GM12865 (cell line): ENCODE measurements around the gene INSC.
"Not testable (repeated sequence)": the region's sequence is repeated elsewhere in the genome, so short reads cannot be mapped to it uniquely, and the experiment has no call there.

ENCODE experiments used
- DNase-seq: peaks from one replicate; pipeline ENCODE4 v3.0.0; 2010; ENCODE audit warnings: low read depth
- H3K4me3 ChIP-seq: 2 replicates; pipeline ENCODE4 v1.5.1; 2011; ENCODE audit warnings: mild to moderate bottlenecking, low read depth, low read length, control low read depth
- TF ChIP-seq, protein P1 (sequence below): IDR thresholded peaks from 2 replicates; pipeline ENCODE4 v1.5.1; 2011; ENCODE audit warnings: low read length, control low read depth, low read depth, inconsistent platforms; ENCODE audit not compliant: insufficient read depth; ENCODE audit errors: missing control alignments

Gene INSC, protein sequence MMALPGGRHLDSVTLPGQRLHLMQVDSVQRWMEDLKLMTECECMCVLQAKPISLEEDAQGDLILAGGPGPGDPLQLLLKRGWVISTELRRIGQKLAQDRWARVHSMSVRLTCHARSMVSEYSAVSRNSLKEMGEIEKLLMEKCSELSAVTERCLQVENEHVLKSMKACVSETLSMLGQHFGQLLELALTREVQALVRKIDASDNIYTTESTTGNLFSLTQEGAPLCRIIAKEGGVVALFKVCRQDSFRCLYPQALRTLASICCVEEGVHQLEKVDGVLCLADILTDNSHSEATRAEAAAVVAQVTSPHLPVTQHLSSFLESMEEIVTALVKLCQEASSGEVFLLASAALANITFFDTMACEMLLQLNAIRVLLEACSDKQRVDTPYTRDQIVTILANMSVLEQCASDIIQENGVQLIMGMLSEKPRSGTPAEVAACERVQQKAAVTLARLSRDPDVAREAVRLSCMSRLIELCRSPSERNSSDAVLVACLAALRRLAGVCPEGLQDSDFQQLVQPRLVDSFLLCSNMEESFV

DNA sequence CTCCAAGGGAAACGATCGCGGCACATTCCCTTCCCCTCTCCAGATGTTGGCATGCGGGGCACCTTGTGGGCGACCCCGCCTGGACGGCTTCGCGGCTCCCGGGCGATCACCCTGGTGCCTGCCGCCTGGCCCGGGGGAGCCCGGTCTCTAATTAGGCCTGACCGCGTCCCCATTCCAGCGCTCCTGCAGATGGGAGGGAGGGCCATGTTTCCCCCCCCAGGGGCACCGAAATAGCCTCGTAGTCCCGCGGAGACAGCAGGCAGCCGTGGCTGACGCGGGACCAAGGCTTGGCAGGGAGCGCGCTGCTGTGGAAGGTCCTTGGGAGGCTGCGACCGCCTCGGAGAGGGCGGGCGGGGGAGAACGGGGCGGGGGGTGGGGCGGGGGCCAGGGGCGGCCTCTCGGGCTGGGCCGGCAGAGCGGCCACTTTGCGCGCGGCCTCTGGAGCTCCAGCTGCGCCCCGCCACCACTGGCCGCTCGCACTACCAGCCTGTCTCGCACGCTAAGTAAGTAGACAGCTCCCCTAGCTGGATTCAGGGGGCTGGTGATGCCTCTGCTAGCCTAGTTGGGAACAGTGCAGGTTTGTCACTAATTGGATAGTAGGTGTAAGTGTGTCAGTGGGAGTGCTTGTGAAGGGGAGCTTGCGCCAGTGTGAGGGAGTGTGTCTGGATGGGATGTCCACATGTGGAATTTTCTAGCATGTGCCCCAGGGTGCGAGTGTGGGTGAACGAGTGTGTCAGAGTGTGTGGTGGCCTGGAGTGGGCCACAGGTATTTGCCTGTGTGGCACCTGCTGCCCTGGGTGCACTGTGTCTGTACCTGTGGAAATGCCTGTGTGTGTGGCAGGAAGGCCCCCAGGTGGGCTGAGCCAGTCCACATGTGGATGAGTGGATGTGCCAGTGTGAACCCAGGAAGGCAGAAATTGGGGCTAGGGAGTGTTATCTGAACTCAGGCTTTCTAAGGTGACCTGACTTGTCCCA lies at the start of gene INSC:
Gene INSC (plus strand): TSS at position 423 of the 975 bp plus-strand sequence. CDS start 34,252 bp downstream, outside the sequence.
- H3K4me3 ChIP-seq, result no peak within 1 kb of the TSS
- no peak for DNase-seq
- TF ChIP-seq, protein P1, sequence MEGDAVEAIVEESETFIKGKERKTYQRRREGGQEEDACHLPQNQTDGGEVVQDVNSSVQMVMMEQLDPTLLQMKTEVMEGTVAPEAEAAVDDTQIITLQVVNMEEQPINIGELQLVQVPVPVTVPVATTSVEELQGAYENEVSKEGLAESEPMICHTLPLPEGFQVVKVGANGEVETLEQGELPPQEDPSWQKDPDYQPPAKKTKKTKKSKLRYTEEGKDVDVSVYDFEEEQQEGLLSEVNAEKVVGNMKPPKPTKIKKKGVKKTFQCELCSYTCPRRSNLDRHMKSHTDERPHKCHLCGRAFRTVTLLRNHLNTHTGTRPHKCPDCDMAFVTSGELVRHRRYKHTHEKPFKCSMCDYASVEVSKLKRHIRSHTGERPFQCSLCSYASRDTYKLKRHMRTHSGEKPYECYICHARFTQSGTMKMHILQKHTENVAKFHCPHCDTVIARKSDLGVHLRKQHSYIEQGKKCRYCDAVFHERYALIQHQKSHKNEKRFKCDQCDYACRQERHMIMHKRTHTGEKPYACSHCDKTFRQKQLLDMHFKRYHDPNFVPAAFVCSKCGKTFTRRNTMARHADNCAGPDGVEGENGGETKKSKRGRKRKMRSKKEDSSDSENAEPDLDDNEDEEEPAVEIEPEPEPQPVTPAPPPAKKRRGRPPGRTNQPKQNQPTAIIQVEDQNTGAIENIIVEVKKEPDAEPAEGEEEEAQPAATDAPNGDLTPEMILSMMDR, result no peak

DNA sequence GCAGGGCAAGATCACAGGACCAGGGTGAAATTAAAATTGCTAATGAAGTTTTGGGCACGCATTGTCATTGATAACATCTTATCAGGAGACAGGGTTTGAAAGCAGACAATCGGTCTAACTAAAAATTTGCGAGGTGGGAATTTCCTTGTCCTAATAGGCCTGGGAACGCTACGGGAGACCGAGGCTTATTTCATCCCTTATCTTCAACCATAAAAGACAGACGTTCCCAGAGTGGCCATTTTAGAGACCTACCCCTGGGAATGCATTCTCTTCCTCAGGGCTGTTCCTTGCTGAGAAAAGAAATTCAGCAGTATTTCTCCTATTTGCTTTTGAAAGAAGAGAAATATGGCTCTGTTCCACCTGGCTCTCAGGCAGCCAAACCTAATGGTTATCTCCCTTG lies 45.0 kb upstream of the INSC start:
- not testable (repeated sequence) for DNase-seq

DNA sequence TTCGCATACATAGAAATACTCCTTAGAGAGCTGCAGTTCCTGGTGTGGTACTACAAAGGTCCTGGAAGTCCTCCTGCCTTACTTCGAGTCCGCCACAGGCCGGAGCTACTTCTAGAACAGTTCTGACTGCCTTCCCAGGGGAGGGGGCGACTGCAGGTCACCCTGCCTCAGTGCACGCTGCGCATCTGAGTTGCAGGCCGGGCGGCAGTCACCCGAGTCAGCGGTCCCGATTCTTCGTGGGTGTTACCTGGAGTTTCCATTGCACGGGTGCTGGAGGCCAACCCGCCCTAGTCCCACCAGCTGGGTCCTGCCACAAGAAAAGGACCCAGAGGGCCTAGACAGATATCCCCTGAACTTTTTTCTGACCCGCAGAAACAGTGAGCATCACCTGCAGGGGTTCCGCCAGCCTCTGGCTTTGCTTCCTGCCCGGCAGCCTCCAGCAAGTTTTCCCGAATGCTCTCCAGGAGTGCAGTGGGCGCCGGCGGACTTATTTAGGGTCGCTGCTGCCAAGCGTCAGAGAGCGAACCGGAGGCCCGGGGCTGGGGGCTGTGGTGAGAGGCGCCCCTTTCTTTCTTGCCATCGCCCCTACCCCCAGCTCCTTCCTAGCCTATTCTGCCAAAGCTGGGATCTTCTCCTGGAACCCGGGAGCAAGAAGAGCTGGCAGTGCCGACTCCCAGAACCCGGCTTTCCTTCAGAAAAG lies 43.0 kb upstream of the INSC start:
- TF ChIP-seq, protein P1, result no peak
- no peak overlapping the region for H3K4me3 ChIP-seq
- DNase-seq, result no peak

More for the DNA sequence above, 45.0 kb upstream of the INSC start:
- H3K4me3 ChIP-seq, result not testable (repeated sequence)

DNA sequence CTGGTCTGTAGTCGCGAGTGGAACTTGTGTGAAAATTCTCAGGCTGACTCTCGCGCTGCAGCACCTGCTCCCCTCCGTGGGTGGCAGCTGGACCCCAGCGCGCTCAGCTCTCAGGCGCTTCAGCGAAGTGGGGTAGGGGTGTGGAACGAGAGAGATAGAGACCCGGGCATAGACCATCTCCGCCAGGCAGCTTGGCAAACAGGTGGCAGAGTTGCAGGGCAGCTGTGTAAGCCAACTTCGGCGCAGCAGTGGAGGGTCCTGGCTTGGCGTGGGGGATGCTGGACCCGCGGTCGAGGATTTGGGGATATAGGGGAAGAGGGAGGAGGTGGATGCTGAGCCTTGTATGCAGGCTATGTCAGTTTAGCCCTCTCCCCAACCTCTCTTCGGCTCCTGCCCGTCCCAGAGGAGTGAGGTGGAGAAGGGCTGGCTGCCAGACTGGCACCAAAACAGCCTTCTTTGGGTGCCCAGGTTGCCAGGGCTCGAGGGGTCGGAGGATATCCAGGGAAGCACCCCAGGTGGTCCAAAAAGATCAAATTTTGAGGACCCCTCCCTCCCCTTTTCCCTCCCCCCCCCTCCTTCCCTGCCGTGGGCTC lies 42.1 kb upstream of the INSC start:
- H3K4me3 ChIP-seq, result no peak overlapping the region
- TF ChIP-seq, protein P1, result no peak
- no peak for DNase-seq

DNA sequence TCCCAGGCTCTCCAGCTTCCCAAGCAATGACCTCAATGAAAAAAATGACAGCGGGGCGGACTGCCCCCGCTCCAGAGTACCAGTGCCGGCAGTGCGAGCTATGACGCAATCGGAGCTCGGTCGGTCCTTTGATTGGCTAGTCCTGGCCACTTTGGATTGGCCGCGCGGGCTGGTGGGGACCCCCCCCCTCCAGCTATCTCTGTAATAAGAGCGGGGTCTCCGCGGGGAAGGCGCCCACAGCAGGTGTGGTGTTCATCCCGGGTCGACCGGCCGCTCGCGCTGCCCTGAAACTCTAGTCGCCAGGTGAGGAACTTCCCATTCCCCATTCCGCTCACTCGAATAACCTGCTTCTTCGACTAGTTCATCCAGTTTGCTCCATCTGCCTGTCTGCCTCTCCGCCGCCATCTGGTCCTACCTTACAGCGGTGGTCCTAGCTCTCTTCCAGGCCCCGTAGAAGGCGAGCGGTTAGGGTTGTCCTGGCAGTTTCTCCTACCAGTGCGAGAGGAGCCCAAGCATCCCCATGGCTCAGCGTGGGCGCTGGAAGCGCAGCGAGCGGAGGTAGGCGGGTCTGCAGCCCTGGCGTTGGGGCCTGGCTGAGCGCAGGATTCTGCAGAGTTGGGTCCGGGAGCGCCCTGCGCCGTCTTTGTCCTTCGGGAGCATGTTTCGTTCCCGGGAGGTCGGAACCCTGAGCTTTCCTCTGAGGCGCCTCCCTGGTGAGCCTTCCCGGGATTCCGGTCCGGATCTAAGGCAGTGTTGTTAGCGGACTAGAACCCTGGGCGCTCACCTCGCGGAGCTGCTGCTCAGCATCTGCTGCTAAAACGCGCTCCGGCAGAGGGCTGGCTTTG lies 41.1 kb upstream of the INSC start, which contains the start of gene CALCB:
Gene CALCB (plus strand): TSS at position 233 of the 845 bp plus-strand sequence. CDS start 1,126 bp downstream, outside the sequence.
- no peak within 1 kb of the TSS for H3K4me3 ChIP-seq
- TF ChIP-seq, protein P1, result no peak
- no peak for DNase-seq

DNA sequence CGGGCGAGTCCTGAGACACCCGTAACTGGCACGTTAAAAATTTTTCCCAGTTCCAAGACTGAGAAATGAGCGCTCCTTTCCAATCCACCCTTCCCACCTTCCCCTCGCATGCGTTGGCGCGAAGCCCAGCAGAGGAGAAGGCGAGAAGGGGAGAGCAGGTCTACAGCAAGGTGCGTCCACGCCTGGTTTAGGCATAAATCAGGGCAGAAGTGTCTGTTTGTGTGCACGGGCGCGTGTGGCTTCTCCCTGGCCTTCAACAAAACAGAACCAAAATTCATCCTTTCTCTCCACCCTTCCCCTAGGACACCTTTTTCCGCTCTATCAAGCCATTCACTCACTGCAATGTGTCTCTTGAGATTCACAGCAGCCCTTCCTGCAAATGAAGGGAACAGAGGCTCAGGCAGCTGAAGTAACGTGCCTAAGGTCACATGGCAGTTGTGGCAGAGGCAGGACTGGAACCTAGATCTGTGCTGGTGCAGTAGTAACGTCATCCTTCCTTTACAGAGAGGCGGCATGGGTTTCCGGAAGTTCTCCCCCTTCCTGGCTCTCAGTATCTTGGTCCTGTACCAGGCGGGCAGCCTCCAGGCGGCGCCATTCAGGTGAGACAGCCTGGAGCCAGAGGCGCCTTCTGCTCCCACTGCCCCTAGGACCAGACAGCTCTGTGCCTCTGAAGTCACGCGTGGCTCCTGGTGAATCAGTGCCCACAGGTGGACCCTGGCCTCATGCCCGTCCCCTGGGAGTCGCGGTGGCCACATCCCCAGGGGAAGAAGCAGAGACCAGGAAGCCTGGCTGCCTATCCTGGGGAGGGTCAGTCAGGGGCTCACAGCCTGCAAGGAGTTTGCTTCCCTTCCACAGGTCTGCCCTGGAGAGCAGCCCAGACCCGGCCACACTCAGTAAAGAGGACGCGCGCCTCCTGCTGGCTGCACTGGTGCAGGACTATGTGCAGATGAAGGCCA lies 40.2 kb upstream of the INSC start:
- H3K4me3 ChIP-seq, result no peak overlapping the region
- TF ChIP-seq, protein P1, result peak; percentile 83
- peak; percentile 79 for DNase-seq
